ENCODE results near the gene GRAP2.

DNA sequence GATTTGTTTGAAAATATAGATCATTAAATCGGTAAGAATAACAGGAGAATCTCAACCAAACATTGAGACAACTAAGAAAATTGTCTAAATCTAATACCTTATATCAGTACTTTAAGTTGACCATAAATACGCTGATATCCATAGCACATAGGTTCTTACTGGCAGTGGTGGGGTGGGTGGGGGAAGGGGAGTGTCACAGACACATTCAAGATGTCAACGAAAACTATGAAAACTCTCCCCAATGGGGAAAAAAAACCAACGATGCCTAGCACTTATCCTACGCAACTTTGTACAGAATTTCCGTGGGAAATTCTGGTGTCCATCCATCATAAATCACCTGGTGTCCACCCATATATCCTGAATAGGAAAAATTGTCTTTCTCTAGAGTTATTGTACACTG, 6.2 kb downstream of the GRAP2 start:
- TF ChIP-seq, protein P1, sequence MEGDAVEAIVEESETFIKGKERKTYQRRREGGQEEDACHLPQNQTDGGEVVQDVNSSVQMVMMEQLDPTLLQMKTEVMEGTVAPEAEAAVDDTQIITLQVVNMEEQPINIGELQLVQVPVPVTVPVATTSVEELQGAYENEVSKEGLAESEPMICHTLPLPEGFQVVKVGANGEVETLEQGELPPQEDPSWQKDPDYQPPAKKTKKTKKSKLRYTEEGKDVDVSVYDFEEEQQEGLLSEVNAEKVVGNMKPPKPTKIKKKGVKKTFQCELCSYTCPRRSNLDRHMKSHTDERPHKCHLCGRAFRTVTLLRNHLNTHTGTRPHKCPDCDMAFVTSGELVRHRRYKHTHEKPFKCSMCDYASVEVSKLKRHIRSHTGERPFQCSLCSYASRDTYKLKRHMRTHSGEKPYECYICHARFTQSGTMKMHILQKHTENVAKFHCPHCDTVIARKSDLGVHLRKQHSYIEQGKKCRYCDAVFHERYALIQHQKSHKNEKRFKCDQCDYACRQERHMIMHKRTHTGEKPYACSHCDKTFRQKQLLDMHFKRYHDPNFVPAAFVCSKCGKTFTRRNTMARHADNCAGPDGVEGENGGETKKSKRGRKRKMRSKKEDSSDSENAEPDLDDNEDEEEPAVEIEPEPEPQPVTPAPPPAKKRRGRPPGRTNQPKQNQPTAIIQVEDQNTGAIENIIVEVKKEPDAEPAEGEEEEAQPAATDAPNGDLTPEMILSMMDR (IDR thresholded peaks at IDR 0.05 in 2 of 3, conservative IDR thresholded peaks at IDR 0.05 in 1 of 3; ENCODE audit: borderline replicate concordance in 1 of 3, insufficient read depth in 1 of 3, low read depth in 2 of 3, low read length in 2 of 3), result no peak
- TF ChIP-seq EZH2phosphoT487 (IDR thresholded peaks at IDR 0.05; ENCODE audit: borderline replicate concordance) (no peak), EZH2 (IDR thresholded peaks at IDR 0.05) (no peak), YY1 (IDR thresholded peaks at IDR 0.05; ENCODE audit: extremely low read depth, insufficient replicate concordance, low read depth, low read length) (no peak), POLR2AphosphoS5 (IDR thresholded peaks at IDR 0.05; ENCODE audit: low read depth, low read length) (no peak), POLR2A (IDR thresholded peaks at IDR 0.05; ENCODE audit: borderline replicate concordance, extremely low read depth, insufficient read depth, insufficient read length) (no peak), SP1 (IDR thresholded peaks at IDR 0.05; ENCODE audit: low read depth) (no peak)
